ENCODE measurements around the gene AHRR. TPM values are rescaled to one million over a fixed set of nuclear protein-coding genes. Genes with fewer than 3 reads are reported as not detected.
A peak's percentile ranks its signal among the peaks of the same experiment; 100 is the strongest.

Gene AHRR
- total RNA-seq, 1 donor from 2014 or later, result 1.0 TPM

GRCh38 chr5:403995-404394 is 82.5 kb downstream of the AHRR start:
- Mint-ChIP-seq H3K27me3 (ENCODE audit: low read depth) (peaks cover 6% of the 10 kb centered on the region), H3K9me3 (no peaks in the 10 kb centered on the region), H3K4me1 (peaks cover 16% of the 10 kb centered on the region), H3K4me3 (no peak overlapping the region), H3K27ac (ENCODE audit: unreplicated experiment) (no peak overlapping the region), H3K36me3 (ENCODE audit: low read depth) (no peaks in the 10 kb centered on the region)
- no peak for DNase-seq (ENCODE audit: low read depth, low spot score)
- TF ChIP-seq CTCF (conservative IDR thresholded peaks at IDR 0.05), result no peak

DNA sequence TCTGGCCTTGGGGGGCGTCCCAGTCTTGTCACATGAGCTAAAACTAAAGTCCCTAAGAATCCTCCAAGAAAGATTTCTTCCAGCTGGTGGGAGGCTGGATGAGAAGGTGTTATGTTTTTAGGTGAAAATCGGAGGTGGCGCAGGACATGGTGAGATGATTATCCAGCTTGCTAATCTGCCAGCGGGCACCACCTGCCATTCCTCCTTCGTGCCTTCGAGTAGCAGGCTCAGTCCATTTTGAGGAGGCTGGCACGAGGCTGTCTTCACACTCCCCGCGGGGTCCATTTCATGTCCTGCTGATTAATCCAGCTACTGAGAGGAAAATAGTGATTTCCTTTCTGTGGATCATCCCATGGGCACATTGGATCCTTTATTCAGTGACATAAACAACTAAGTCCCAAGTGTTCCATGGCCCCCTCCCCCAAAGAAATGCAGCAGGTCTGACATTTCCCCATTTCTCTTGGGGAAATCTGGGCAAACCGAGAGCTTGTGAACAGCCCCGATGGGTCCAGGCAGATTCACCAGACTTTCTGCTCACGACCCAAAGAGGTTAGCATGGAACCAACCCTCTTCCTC is 83.2 kb downstream of the AHRR start:
- Mint-ChIP-seq H3K9me3 (no peaks in the 10 kb centered on the region), H3K4me1 (peaks cover 10% of the 10 kb centered on the region), H3K4me3 (no peak overlapping the region), H3K36me3 (ENCODE audit: low read depth) (no peaks in the 10 kb centered on the region), H3K27ac (ENCODE audit: unreplicated experiment) (no peak overlapping the region), H3K27me3 (ENCODE audit: low read depth) (peaks cover 6% of the 10 kb centered on the region)
- no peak for TF ChIP-seq CTCF (conservative IDR thresholded peaks at IDR 0.05)
- DNase-seq (ENCODE audit: low read depth, low spot score), result no peak

GRCh38 chr5:405421-405820 is 83.9 kb downstream of the AHRR start:
- peaks cover 3% of the 10 kb centered on the region for H3K4me1 Mint-ChIP-seq
- peaks cover 4% of the 10 kb centered on the region for H3K27me3 Mint-ChIP-seq (ENCODE audit: low read depth)
- no peak overlapping the region for H3K4me3 Mint-ChIP-seq
- no peak overlapping the region for H3K27ac Mint-ChIP-seq (ENCODE audit: unreplicated experiment)
- no peaks in the 10 kb centered on the region for H3K36me3 Mint-ChIP-seq (ENCODE audit: low read depth)
- no peak for DNase-seq (ENCODE audit: low read depth, low spot score)
- H3K9me3 Mint-ChIP-seq, result no peaks in the 10 kb centered on the region
- no peak for TF ChIP-seq CTCF (conservative IDR thresholded peaks at IDR 0.05)

DNA sequence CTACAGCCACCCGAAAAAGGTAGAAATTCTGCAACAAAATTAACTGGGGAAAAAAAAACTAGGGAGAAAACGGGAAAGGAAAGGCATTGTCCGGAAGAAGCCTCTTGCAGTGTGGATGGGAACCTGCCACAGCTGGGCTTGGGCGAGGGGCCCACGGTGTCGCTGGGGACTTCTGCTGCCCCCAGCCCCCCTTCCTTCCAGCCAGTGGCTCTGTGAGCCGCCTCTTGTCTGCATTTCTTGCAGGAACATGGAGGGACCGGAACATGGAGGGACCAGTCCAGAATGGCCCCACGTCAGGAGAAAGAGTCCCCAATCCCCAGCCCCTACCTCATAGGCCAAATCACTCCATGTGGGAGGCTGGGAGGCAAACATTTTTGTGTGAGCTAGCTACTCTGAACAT is 84.5 kb downstream of the AHRR start:
- TF ChIP-seq CTCF (conservative IDR thresholded peaks at IDR 0.05), result no peak
- no peaks in the 10 kb centered on the region for H3K36me3 Mint-ChIP-seq (ENCODE audit: low read depth)
- H3K27ac Mint-ChIP-seq (ENCODE audit: unreplicated experiment), result peak overlapping the region; percentile 43
- no peak overlapping the region for H3K4me3 Mint-ChIP-seq
- no peaks in the 10 kb centered on the region for H3K4me1 Mint-ChIP-seq
- DNase-seq (ENCODE audit: low read depth, low spot score), result no peak
- peaks cover 4% of the 10 kb centered on the region for H3K27me3 Mint-ChIP-seq (ENCODE audit: low read depth)
- no peaks in the 10 kb centered on the region for H3K9me3 Mint-ChIP-seq

GRCh38 chr5:407051-407450 is 85.5 kb downstream of the AHRR start:
- Mint-ChIP-seq H3K4me1 (no peaks in the 10 kb centered on the region), H3K27ac (ENCODE audit: unreplicated experiment) (no peak overlapping the region), H3K36me3 (ENCODE audit: low read depth) (no peaks in the 10 kb centered on the region), H3K4me3 (no peak overlapping the region), H3K9me3 (no peaks in the 10 kb centered on the region), H3K27me3 (ENCODE audit: low read depth) (peaks cover 4% of the 10 kb centered on the region)
- DNase-seq (ENCODE audit: low read depth, low spot score), result no peak
- TF ChIP-seq CTCF (conservative IDR thresholded peaks at IDR 0.05), result no peak

All from neural crest cell (in vitro differentiated cells).